ENCODE data around the gene PTH1R.

GRCh38 chr3:46905213-46905560, 27.7 kb downstream of the PTH1R start:
- TF ChIP-seq CTCF (IDR thresholded peaks at IDR 0.05; ENCODE audit: low read depth, low read length, poor library complexity, severe bottlenecking) (no peak), EZH2phosphoT487 (IDR thresholded peaks at IDR 0.05; ENCODE audit: borderline replicate concordance, low read length) (no peak)
